SK-N-SH (cell line): Measurements from ENCODE around the gene BOD1.

Source experiments
- CTCF ChIP-seq: fragments of 200-600 bp; sonication (generic); IDR thresholded peaks from 2 replicates; pipeline ENCODE4 v1.6.1; 2017; ENCODE audit warnings: antibody characterized with exemption, mild to moderate bottlenecking, moderate library complexity
- EP300 ChIP-seq, 2 experiments: IDR thresholded peaks; 2 replicates each; pipeline versions ENCODE4 v1.4.0 to v1.6.1; 2012; ENCODE audit warnings: borderline replicate concordance in 1 of 2, low read depth in 1 of 2, low read length in 1 of 2
- MXI1 ChIP-seq: IDR thresholded peaks from 2 replicates; pipeline ENCODE4 v1.6.1; 2012; ENCODE audit warnings: mild to moderate bottlenecking, low read depth, low read length, improper control_type of control experiment
- SMC3 ChIP-seq: IDR thresholded peaks from 2 replicates; pipeline ENCODE4 v1.6.1; 2012; ENCODE audit warnings: low read depth, low read length, improper control_type of control experiment
- TEAD4 ChIP-seq: IDR thresholded peaks from 2 replicates; pipeline ENCODE4 v1.4.0; 2012; ENCODE audit warnings: mild to moderate bottlenecking, borderline replicate concordance; ENCODE audit not compliant: insufficient read depth

DNA sequence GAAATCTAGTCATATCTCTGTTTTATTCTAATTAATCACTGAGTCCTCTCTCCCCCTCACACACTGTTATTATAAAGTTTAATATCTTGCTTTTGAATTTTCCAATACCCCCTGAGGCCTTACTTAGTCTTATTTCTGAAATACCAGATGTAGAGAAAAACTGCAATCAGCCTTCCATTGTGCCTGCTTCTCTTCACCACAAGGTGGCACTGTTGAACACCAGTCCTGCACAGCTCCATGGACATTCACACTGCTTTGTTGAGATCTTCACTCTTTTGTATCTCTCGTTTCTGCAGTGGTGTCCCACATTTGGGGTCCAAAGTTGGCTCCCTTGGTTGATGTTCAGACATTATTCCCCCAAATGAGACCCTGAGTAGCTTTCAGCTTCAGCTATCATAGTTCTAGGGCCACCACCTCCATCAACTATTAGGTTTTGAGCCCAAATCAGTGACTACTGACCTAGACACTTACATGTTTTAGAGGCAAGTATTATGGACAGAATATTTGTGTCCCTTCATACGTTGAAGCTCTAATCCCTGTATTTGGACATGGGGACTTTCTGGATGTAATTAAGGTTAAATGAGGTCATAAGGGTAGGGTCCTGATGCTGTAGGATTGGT, 24.3 kb downstream of the BOD1 start:
- TF ChIP-seq EP300 (IDR thresholded peaks at IDR 0.05; ENCODE audit: borderline replicate concordance in 1 of 2, low read depth in 1 of 2, low read length in 1 of 2) (no peak), CTCF (peak; percentile 64), MXI1 (no peak), SMC3 (0 out of 2 replicates have a peak, but pooled peaks have one; percentile 9), TEAD4 (no peak)
